Mucosa of rectum (tissue), 2 donors: ENCODE data around the gene DMAP1.

ENCODE experiments used
- H3K27ac ChIP-seq, 2 donors: one replicate each; pipeline ENCODE4 v1.7.0; 2013; ENCODE audit warnings: inconsistent platforms in 2 of 2, low read depth in 2 of 2, low read length in 2 of 2
- H3K27me3 ChIP-seq, 2 donors: one replicate each; pipeline ENCODE4 v1.7.0; 2013; ENCODE audit warnings: low read length in 2 of 2; ENCODE audit not compliant: control insufficient read depth in 2 of 2, insufficient read depth in 2 of 2
- H3K36me3 ChIP-seq, 2 donors: one replicate each; pipeline ENCODE4 v1.7.0; 2013; ENCODE audit warnings: low read length in 2 of 2; ENCODE audit not compliant: control insufficient read depth in 2 of 2, insufficient read depth in 2 of 2
- H3K4me1 ChIP-seq, 2 donors: one replicate each; pipeline ENCODE4 v1.7.0; 2013; ENCODE audit warnings: low read length in 2 of 2, mild to moderate bottlenecking in 1 of 2; ENCODE audit not compliant: control insufficient read depth in 2 of 2, insufficient read depth in 2 of 2
- H3K4me3 ChIP-seq, 2 donors: one replicate each; pipeline ENCODE4 v1.7.0; 2013; ENCODE audit warnings: low read length in 2 of 2
- H3K9ac ChIP-seq, 2 donors: one replicate each; pipeline ENCODE4 v1.7.0; 2013; ENCODE audit warnings: low read length in 2 of 2, low read depth in 1 of 2, mild to moderate bottlenecking in 1 of 2
- H3K9me3 ChIP-seq, 2 donors: one replicate each; pipeline ENCODE4 v1.7.0; 2013; ENCODE audit warnings: low read length in 2 of 2; ENCODE audit not compliant: control insufficient read depth in 2 of 2
- donor health status: healthy.
- donor health status: Normal muscosa, but diverticular disease.

DMAP1 gene

DNA sequence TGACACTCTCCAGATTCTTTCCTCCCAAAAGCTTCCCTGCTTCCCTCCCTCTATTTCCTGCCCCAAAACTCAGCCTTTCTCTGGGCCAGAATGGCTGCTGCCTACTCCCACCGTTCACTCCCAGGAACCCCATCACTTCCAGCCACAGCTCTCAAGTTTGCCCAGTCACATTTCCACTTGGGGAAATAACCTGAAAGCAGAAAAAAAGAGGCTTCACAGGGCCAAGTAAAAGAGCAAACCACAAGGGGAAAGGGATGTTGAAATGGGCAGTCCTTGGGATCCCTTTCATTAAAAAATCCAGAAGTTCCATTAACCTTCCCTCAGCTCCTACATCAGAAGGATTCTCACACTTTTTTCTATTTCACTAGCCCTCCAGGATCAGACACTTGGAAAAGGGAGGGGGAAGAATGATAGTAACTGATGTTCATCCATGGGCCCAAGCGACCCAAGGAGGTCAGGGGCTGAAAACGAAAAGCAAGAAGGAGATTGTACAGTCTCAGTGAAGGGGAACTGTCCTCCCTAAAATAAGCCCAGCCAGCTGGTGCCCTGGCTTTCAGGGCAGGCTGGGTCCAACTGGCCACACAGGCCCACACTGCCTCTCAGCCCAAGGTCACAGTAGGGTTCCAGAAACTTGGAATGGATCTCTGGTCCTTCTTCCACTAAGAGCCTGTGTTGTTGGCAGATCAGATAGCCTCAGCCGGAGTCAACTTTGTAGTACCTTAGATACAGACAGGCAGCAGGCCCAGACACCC lies 49.7 kb downstream of the DMAP1 start:
- H3K4me3 ChIP-seq: no peak overlapping the region
- no peaks in the 10 kb centered on the region for H3K27me3 ChIP-seq
- no peaks in the 10 kb centered on the region for H3K36me3 ChIP-seq
- H3K4me1 ChIP-seq: peaks cover 61 to 74% of the 10 kb centered on the region in 2 donors
- peak overlapping the region; percentile 77 to 84 for H3K27ac ChIP-seq
- H3K9me3 ChIP-seq: no peaks in the 10 kb centered on the region
- no peak overlapping the region for H3K9ac ChIP-seq

DNA sequence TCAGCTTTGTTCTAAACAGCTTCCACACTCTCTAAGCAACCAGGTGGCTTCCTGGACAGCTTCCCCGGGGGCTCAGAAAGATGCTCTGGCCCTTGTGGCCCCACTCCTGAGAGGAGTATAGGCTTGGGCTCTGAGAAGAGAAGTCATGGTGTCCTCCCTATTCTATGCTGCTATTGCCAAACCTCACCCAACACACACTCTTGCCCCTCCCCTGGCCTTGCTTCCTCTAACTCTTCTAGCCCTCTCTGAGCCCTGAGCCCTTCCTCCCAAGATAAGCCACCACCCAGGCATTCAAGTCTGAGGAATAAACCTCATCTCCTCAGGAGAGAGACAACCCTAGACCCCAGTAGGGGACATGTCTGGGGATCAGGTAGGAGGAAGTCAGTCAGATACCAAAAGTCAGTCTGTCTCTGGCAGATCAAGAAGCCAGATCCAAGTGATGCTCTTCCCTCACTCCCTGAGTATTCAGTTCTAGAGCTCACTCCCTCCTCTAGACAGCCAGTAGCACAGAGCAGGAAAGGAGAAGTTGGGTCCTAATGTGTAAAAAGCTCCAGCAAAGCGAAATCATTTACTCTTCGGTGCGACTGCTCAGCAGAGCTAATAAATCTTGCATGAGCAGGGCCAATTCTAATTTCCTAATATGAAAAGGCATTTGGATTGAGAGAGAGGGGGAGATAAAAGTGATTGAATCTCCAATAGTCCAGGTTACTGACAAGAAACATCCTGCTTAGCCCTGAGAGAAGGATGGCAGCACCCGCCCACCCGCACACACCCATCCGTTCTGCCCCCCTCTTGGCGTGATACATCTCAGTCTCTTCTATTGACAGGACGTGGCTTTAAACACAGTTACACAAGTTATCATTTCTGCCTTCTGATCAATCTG lies 50.5 kb downstream of the DMAP1 start:
- no peak overlapping the region for H3K4me3 ChIP-seq
- H3K27ac ChIP-seq: peak overlapping the region; percentile 77 to 84
- H3K9me3 ChIP-seq: no peaks in the 10 kb centered on the region
- peaks cover 70 to 82% of the 10 kb centered on the region in 2 donors for H3K4me1 ChIP-seq
- H3K27me3 ChIP-seq: no peaks in the 10 kb centered on the region
- peak overlapping the region in 1 of 2 donors; percentile 38 for H3K9ac ChIP-seq
- H3K36me3 ChIP-seq: no peaks in the 10 kb centered on the region

DNA sequence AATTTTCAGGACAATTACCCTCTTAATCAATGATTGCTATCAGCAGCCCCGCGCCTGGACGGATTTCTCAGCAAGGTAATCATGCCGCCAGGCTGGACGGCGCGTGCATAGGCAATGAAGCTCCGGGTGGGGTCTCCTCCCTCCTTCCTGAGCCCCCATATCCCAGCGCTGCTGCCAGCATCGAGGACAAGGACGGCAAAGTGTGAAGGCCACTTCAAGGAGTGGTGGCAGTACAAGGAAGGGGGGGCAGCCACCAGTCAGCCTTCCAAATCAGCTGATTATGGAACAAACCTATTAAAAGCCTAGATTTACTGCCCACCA lies 51.1 kb downstream of the DMAP1 start:
- no peak overlapping the region for H3K4me3 ChIP-seq
- H3K36me3 ChIP-seq: no peaks in the 10 kb centered on the region
- H3K9ac ChIP-seq: no peak overlapping the region
- no peaks in the 10 kb centered on the region for H3K27me3 ChIP-seq
- H3K9me3 ChIP-seq: no peaks in the 10 kb centered on the region
- H3K27ac ChIP-seq: peak overlapping the region; percentile 14 to 47
- peaks cover 76 to 88% of the 10 kb centered on the region in 2 donors for H3K4me1 ChIP-seq

DNA sequence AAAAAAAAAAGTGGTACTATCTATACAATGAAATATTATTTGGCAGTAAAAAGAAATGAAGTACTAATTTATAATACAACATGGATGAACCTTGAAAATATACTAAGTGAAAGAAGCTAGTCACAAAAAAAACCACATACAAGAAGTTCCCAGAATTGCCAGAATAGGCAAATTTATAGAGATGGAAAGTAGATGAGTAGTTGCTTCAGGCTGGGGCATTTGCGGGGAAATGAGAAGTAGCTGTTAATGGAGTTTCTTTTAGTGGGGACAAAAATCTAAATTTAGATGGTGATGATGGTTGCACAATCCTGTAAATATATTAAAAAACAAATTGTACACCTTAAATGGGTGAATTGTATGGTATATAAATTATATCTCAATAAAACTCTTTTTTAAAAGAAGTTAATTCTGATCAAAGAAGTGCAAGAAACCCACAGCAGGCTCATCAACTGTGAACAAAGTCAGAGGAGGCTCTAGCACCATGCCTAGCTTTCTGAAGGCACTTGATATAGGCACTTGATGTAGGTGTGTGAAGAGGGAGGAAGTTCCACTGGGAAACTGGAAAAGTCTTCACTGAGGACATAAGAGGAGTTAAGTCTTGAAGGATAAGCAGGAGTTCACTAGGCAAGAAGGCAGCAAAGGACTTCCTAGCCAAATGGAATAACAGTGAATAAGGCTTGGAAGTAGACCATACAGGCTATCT lies 52.5 kb downstream of the DMAP1 start:
- Histone ChIP-seq H3K27me3 (no peaks in the 10 kb centered on the region), H3K27ac (peak overlapping the region; percentile 90), H3K36me3 (no peaks in the 10 kb centered on the region), H3K4me1 (peaks cover 85 to 93% of the 10 kb centered on the region in 2 donors), H3K4me3 (peak overlapping the region in 1 of 2 donors; percentile 42), H3K9me3 (no peaks in the 10 kb centered on the region), H3K9ac (no peak overlapping the region)

DNA sequence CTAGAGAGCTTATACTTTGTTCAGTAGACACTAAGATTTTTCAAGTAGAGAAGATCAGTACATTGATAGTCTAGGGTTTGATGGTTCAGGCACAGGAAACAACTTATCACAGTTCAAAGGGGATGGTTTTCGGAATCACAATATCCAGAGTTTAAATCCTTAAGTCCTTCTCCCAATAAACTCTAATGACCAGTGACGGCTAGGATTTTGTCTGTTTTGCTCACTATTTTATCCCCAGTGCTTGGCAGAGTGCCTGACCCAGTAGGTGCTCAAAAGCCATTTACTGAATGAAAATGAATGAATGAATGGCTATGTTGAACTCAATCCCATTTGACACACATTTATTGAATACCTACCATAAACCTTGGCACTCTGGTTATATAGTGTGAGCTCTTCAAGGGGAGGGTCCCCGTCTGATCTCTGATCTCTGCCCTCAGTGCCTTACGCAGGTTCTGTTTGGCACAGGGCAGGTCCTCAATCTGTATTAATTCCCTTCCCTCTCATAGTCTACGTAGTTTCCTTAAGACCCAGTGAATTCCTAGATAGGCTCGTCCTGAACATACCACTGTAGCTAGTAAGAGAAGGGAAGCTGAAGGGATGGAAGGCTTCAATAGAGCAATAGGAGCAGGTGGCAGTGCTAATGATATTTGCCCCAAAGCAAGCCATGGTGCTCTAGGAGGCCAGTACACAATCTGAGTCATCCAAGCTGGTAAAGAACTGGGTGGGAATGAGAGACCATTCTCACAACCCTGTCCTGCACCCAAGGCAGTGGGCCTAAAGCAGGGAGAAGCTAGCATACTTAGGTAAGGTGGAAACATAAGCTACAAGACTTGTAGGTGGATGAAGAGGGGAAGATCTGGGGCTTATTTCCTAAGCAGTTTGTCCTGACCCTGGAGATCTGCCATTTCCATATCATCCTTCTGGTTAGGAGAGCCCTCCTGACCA lies 53.4 kb downstream of the DMAP1 start:
- Histone ChIP-seq H3K9me3 (no peaks in the 10 kb centered on the region), H3K36me3 (no peaks in the 10 kb centered on the region), H3K27ac (peak overlapping the region; percentile 90), H3K4me1 (peaks cover 91 to 92% of the 10 kb centered on the region in 2 donors), H3K27me3 (no peaks in the 10 kb centered on the region), H3K9ac (no peak overlapping the region), H3K4me3 (peak overlapping the region; percentile 33 to 42)

DNA sequence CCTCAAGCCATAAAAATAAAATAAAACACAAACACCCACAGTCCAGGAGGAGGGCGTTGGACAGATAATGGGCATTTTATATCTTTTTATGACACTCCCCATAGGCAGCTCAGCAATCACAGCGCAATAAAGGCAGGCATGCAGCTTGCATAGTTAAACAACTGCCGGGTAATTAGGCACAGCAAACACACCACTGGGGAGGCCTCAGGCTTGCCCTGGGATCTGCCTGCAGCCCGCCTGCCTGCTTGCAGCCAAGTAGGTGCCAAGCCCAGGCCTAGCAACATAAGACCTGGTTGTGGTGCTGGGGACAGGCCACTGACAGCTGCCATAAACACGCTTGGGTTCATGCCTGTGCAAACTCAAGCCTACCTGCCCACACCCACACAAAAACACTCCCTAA lies 54.2 kb downstream of the DMAP1 start:
- peaks cover 88 to 92% of the 10 kb centered on the region in 2 donors for H3K4me1 ChIP-seq
- peak overlapping the region; percentile 90 for H3K27ac ChIP-seq
- no peaks in the 10 kb centered on the region for H3K27me3 ChIP-seq
- H3K9ac ChIP-seq: peak overlapping the region in 1 of 2 donors; percentile 14
- H3K36me3 ChIP-seq: no peaks in the 10 kb centered on the region
- no peaks in the 10 kb centered on the region for H3K9me3 ChIP-seq
- H3K4me3 ChIP-seq: peak overlapping the region; percentile 34 to 42

DNA sequence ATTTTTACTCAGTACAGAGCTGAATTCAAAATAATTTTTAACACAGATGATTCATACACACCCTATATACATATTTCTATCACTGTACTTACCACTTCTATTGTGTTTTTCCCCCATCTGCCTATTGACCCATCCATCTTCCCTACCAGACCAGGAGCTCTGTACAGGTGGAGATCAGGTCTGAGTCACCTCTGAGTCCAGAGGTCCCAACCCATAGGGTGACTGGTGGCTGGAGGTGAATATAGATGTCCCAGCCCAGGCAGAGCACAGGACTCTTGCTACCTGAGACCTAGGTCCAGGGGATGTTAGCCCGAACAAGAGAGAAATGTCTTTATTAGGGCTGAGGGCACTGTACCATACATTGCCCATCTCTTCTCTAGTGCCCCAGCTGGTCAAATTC lies 54.8 kb downstream of the DMAP1 start:
- Histone ChIP-seq H3K36me3 (no peaks in the 10 kb centered on the region), H3K4me1 (peaks cover 83 to 91% of the 10 kb centered on the region in 2 donors), H3K27me3 (no peaks in the 10 kb centered on the region), H3K4me3 (peak overlapping the region; percentile 17 to 34), H3K9ac (peak overlapping the region in 1 of 2 donors; percentile 14), H3K27ac (peak overlapping the region; percentile 84 to 85), H3K9me3 (no peaks in the 10 kb centered on the region)
